Endodermal cell (in vitro differentiated cells): Measurements from ENCODE around the gene FEN1. TPM values are rescaled to one million over a fixed set of nuclear protein-coding genes. Genes with fewer than 3 reads are reported as not detected.
A peak's percentile ranks its signal among the peaks of the same experiment; 100 is the strongest.

Experiments
- DNase-seq: peaks from one replicate; pipeline ENCODE4 v3.0.0-alpha.2; 2017
- H3K27ac ChIP-seq: 2 replicates; pipeline ENCODE4 v1.5.1; 2013; ENCODE audit warnings: mild to moderate bottlenecking, low read depth, low read length, moderate library complexity
- H3K27me3 ChIP-seq: 2 replicates; pipeline ENCODE4 v1.6.1; 2013; ENCODE audit warnings: mild to moderate bottlenecking, low read length, moderate library complexity; ENCODE audit not compliant: insufficient read depth, control insufficient read depth, poor library complexity, severe bottlenecking
- H3K36me3 ChIP-seq: 2 replicates; pipeline ENCODE4 v1.7.0; 2013; ENCODE audit warnings: mild to moderate bottlenecking, low read length, moderate library complexity; ENCODE audit not compliant: control insufficient read depth, insufficient read depth
- H3K4me1 ChIP-seq: one replicate; pipeline ENCODE4 v1.7.0; 2013; ENCODE audit warnings: low read length; ENCODE audit not compliant: control insufficient read depth, insufficient read depth
- H3K4me3 ChIP-seq: 2 replicates; pipeline ENCODE4 v1.5.1; 2013; ENCODE audit warnings: mild to moderate bottlenecking, low read length, moderate library complexity
- H3K9ac ChIP-seq: 2 replicates; pipeline ENCODE4 v1.6.1; 2013; ENCODE audit warnings: mild to moderate bottlenecking, low read length, moderate library complexity; ENCODE audit not compliant: poor library complexity, severe bottlenecking; ENCODE audit errors: extremely low read depth
- H3K9me3 ChIP-seq: 2 replicates; pipeline ENCODE4 v1.6.1; 2013; ENCODE audit warnings: mild to moderate bottlenecking, low read length, moderate library complexity; ENCODE audit not compliant: control insufficient read depth
- H3K27ac Mint-ChIP-seq: 2 replicates; pipeline ENCODE4 v1.8.0; 2020; ENCODE audit warnings: mixed read lengths
- H3K27me3 Mint-ChIP-seq: 2 replicates; pipeline ENCODE4 v1.8.0; 2021; ENCODE audit warnings: mild to moderate bottlenecking, mixed read lengths; ENCODE audit not compliant: insufficient read depth
- H3K36me3 Mint-ChIP-seq: 2 replicates; pipeline ENCODE4 v1.8.0; 2020; ENCODE audit warnings: low read depth, mixed read lengths
- H3K4me1 Mint-ChIP-seq: 2 replicates; pipeline ENCODE4 v1.8.0; 2020; ENCODE audit warnings: mixed read lengths
- H3K4me3 Mint-ChIP-seq: 2 replicates; pipeline ENCODE4 v1.8.0; 2020; ENCODE audit warnings: mild to moderate bottlenecking, moderate library complexity, mixed read lengths
- H3K9me3 Mint-ChIP-seq: 2 replicates; pipeline ENCODE4 v1.8.0; 2020; ENCODE audit warnings: mild to moderate bottlenecking, mixed read lengths
- WGBS, 2 experiments: methylation state at CpG; one replicate each; pipeline versions ENCODE4 v1.1.5 to v1.1.7; 2013; ENCODE audit warnings: missing lambda C conversion rate in 2 of 2, mixed read lengths in 1 of 2; ENCODE audit not compliant: insufficient coverage in 1 of 2, insufficient read length in 1 of 2; 5-methylcytosine and 5-hydroxymethylcytosine counted together
- total RNA-seq, 2 donors: library from RNA; stranded (reverse); fragmentation: NEBNext Ultra II Directional in 1 of 2; extraction: Animal tissue kit (Norgen Biotek cat#: 25700) in 1 of 2; gene quantifications; 2 replicates in 1 of 2; 3 replicates in 1 of 2; pipeline ENCODE4 v1.2.1, GENCODE V29; 2021
- TF ChIP-seq, protein P1 (sequence below): fragments of 200-600 bp; sonication (generic); conservative IDR thresholded peaks from 2 replicates; pipeline ENCODE4 v1.5.0; 2021; ENCODE audit warnings: antibody characterized with exemption, mild to moderate bottlenecking

Gene FEN1
- total RNA-seq, 2 donors from 2014 or later, result 66.7 to 81.8 TPM

DNA sequence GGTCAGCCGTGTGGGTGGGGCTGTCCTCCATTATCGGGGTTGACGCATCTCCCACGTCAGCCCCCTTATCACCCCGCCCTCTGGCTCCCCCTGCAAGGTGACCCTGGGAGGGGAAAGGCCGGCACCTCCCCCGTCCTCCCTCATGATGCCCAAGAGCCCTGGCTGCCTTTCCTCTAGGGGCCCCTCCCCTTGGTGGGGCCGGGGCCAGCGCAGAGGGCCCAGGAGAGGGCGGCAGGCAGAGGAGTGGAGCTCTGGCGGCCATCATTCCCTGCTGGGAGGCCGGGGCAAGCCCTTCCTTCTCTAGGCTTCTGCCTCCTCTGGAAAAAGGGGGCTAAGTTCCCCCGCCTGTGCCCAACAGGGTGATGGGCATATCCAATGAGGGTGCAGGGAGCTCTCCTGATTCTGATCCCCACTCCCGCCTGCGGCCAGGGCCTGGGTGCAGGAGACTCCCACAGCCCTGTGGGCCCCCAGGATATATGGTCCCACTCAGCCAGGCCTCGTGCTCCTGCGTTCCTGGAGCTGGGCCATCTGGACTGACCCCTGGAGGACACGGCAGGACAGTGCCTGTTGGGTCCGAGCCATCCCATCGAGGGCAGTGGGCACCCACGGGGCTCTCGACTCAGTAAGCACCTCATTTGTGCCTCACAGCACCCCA, 28.0 kb upstream of the FEN1 start:
- H3K9me3 ChIP-seq, result no peaks in the 10 kb centered on the region
- no peak overlapping the region for H3K27ac ChIP-seq
- H3K27me3 ChIP-seq, result no peaks in the 10 kb centered on the region
- Mint-ChIP-seq H3K4me1 (peaks cover 14% of the 10 kb centered on the region), H3K27me3 (no peaks in the 10 kb centered on the region), H3K36me3 (no peaks in the 10 kb centered on the region), H3K27ac (no peak overlapping the region), H3K4me3 (no peak overlapping the region), H3K9me3 (no peaks in the 10 kb centered on the region)
- TF ChIP-seq, protein P1, sequence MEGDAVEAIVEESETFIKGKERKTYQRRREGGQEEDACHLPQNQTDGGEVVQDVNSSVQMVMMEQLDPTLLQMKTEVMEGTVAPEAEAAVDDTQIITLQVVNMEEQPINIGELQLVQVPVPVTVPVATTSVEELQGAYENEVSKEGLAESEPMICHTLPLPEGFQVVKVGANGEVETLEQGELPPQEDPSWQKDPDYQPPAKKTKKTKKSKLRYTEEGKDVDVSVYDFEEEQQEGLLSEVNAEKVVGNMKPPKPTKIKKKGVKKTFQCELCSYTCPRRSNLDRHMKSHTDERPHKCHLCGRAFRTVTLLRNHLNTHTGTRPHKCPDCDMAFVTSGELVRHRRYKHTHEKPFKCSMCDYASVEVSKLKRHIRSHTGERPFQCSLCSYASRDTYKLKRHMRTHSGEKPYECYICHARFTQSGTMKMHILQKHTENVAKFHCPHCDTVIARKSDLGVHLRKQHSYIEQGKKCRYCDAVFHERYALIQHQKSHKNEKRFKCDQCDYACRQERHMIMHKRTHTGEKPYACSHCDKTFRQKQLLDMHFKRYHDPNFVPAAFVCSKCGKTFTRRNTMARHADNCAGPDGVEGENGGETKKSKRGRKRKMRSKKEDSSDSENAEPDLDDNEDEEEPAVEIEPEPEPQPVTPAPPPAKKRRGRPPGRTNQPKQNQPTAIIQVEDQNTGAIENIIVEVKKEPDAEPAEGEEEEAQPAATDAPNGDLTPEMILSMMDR, result peak; percentile 42
- H3K4me1 ChIP-seq, result peaks cover 2% of the 10 kb centered on the region
- H3K4me3 ChIP-seq, result no peak overlapping the region
- 84 to 85% methylated on average over 12 to 22 of the region's 22 CpGs for WGBS, 2 experiments
- peak; percentile 72 for DNase-seq
- H3K9ac ChIP-seq, result no peak overlapping the region
- H3K36me3 ChIP-seq, result no peaks in the 10 kb centered on the region

DNA sequence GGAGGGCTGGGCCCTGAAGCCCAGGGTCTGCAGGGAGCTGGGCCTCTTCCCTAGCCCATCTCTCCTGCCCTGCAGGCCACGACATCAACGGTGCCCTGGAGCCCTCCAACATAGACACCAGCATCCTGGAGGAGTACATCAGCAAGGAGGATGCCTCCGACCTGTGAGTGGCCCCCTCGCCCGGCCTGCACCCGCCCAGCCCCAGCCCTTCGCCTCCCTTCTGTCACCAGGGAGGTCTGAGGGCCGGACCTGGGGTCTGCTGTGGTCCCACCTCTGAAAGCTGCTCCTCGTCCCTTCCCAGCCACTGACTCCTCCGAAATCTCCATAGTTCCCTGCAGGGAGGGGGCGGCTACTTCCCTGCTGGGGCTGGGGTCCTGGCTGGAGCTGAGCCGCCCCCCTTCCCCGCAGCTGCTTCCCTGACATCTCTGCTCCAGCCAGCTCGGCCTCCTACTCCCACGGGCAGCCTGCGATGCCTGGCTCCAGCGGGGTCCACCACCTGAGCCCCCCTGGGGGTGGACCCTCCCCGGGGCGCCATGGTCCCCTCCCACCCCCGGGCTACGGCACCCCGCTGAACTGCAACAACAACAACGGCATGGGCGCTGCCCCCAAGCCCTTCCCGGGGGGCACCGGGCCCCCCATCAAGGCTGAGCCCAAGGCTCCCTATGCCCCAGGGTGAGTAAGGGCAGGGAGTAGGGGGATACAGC, 27.0 kb upstream of the FEN1 start:
- TF ChIP-seq, protein P1, result no peak
- no peak for DNase-seq
- peaks cover 2% of the 10 kb centered on the region for H3K4me1 ChIP-seq
- Mint-ChIP-seq H3K27ac (no peak overlapping the region), H3K4me3 (no peak overlapping the region), H3K36me3 (no peaks in the 10 kb centered on the region), H3K4me1 (peaks cover 14% of the 10 kb centered on the region), H3K9me3 (no peaks in the 10 kb centered on the region), H3K27me3 (no peaks in the 10 kb centered on the region)
- H3K9me3 ChIP-seq, result no peaks in the 10 kb centered on the region
- no peak overlapping the region for H3K27ac ChIP-seq
- WGBS, 2 experiments, result 82 to 91% methylated on average over 9 to 26 of the region's 26 CpGs
- no peaks in the 10 kb centered on the region for H3K36me3 ChIP-seq
- no peaks in the 10 kb centered on the region for H3K27me3 ChIP-seq
- H3K9ac ChIP-seq, result no peak overlapping the region
- H3K4me3 ChIP-seq, result no peak overlapping the region

DNA sequence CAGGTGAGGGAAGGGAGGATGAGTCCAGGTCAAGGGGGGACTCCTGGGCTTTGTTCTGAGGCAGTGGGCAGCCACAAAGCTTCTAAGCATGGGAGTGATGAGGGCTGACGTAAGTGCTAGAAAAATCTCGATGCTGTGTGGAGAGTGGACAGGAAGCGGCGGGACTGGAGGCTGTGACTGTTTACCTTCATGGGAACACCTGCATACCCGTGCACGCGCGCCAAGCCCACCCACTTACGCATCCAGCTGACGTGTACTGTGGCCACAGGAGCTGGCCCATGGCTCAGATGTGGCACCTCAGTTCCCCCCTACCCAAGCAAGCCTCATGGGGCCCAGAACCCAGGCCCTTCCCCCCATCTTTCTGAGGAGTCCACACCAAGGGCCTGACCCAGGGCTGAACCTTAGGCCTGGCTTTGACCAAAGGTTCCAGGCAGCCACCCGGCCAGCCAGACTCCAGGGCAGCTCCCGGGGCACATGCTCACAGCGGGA, 26.3 kb upstream of the FEN1 start:
- H3K4me3 Mint-ChIP-seq, result no peak overlapping the region
- H3K9ac ChIP-seq, result no peak overlapping the region
- no peak overlapping the region for H3K4me3 ChIP-seq
- no peaks in the 10 kb centered on the region for H3K36me3 ChIP-seq
- no peaks in the 10 kb centered on the region for H3K36me3 Mint-ChIP-seq
- peaks cover 2% of the 10 kb centered on the region for H3K4me1 ChIP-seq
- H3K9me3 Mint-ChIP-seq, result no peaks in the 10 kb centered on the region
- no peak overlapping the region for H3K27ac ChIP-seq
- 93 to 95% methylated on average over 9 to 13 of the region's 13 CpGs for WGBS, 2 experiments
- H3K4me1 Mint-ChIP-seq, result peaks cover 14% of the 10 kb centered on the region
- H3K27me3 Mint-ChIP-seq, result no peaks in the 10 kb centered on the region
- no peaks in the 10 kb centered on the region for H3K9me3 ChIP-seq
- no peaks in the 10 kb centered on the region for H3K27me3 ChIP-seq
- TF ChIP-seq, protein P1, result no peak
- H3K27ac Mint-ChIP-seq, result peak overlapping the region; percentile 26
- no peak for DNase-seq
